Measurements from ENCODE around the gene NUMBL.

NUMBL gene

DNA sequence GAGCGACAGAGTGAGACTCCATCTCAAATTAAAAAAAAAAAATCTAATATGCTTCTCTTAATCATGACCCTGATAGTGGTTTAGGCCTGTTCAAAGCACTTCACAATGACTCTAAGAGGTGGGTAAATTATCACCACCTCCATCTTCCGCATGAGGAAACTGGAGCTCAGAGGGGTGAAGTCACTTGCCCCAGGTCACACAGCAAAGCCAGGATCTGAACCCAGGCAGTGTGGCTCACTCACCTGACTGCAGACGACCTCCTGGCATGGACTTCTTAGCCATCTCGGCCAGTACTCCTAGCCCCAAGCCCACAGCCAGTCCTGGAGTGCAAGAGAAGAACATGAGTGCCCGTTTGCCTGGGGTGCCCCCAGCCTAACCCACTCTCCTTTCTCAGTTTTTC, 19.4 kb upstream of the NUMBL start:
- no peaks in the 10 kb centered on the region for H3K9me3 ChIP-seq (ENCODE audit: severe bottlenecking)
- peaks cover 31% of the 10 kb centered on the region for H3K36me3 ChIP-seq
- no peak overlapping the region for H3K4me3 ChIP-seq (ENCODE audit: low read depth, low read length)
- TF ChIP-seq, protein P1, sequence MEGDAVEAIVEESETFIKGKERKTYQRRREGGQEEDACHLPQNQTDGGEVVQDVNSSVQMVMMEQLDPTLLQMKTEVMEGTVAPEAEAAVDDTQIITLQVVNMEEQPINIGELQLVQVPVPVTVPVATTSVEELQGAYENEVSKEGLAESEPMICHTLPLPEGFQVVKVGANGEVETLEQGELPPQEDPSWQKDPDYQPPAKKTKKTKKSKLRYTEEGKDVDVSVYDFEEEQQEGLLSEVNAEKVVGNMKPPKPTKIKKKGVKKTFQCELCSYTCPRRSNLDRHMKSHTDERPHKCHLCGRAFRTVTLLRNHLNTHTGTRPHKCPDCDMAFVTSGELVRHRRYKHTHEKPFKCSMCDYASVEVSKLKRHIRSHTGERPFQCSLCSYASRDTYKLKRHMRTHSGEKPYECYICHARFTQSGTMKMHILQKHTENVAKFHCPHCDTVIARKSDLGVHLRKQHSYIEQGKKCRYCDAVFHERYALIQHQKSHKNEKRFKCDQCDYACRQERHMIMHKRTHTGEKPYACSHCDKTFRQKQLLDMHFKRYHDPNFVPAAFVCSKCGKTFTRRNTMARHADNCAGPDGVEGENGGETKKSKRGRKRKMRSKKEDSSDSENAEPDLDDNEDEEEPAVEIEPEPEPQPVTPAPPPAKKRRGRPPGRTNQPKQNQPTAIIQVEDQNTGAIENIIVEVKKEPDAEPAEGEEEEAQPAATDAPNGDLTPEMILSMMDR (IDR thresholded peaks at IDR 0.05; ENCODE audit: low read depth, low read length) = no peak
- DNase-seq = no peak
- H3K27me3 ChIP-seq (ENCODE audit: insufficient read depth, low read depth, severe bottlenecking) = no peaks in the 10 kb centered on the region
- no peak overlapping the region for H3K27ac ChIP-seq

DNA sequence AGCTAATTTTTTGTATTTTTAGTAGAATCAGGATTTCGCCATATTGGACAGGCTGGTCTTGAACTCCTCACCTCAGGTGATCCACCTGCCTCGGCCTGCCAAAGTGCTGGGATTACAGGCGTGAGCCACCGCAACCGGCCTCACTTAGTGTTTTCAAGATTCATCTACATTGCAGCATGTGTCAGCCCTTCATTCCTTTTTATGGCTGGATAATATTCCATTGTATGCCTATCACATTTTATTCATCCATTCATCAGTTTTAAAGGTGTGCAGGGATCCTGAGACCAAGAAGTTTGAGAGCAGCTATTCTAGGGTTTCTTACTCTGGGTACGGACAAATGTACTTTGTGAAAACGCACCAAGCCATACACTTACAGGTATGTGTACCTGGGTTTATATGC, 17.2 kb upstream of the NUMBL start:
- H3K4me3 ChIP-seq (ENCODE audit: low read depth, low read length) = no peak overlapping the region
- H3K27me3 ChIP-seq (ENCODE audit: insufficient read depth, low read depth, severe bottlenecking) = no peaks in the 10 kb centered on the region
- H3K36me3 ChIP-seq = peaks cover 36% of the 10 kb centered on the region
- no peak for DNase-seq
- no peak overlapping the region for H3K27ac ChIP-seq
- H3K9me3 ChIP-seq (ENCODE audit: severe bottlenecking) = no peaks in the 10 kb centered on the region
- TF ChIP-seq, protein P1 (IDR thresholded peaks at IDR 0.05; ENCODE audit: low read depth, low read length) = no peak

DNA sequence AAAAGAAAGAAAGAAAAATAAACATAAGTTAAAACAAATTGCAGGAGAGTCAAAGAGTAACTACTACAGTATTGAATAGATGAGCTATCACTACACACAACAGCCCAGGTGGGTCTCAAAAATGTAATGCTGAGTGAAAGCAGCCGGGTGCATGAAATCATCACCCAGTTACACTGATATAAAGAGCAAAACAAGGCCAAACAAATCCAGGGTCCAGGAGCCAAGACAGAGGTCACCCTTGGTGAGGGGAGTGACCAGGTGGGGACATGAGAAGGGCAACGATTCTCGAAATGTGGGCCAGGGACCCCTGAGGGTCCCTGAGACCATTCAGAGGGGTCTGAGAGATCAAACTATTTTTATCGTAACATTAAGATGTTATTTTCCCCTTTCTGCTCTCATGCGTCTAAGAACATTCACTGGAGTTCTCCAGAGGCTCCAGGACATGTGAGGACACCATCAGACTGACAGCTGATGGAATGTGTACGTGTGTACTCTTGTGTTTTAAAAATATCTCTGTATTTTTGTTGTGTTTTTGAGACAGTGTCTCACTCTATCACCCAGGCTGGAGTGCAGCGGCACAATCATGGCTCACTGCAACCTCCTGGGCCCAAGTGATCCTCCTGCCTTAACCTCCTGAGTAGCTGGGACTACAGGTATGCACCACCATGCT, 15.6 kb upstream of the NUMBL start:
- Histone ChIP-seq H3K36me3 (peaks cover 42% of the 10 kb centered on the region), H3K27ac (no peak overlapping the region), H3K4me3 (ENCODE audit: low read depth, low read length) (no peak overlapping the region), H3K9me3 (ENCODE audit: severe bottlenecking) (no peaks in the 10 kb centered on the region), H3K27me3 (ENCODE audit: insufficient read depth, low read depth, severe bottlenecking) (no peaks in the 10 kb centered on the region)
- no peak for DNase-seq
- TF ChIP-seq, protein P1 (IDR thresholded peaks at IDR 0.05; ENCODE audit: low read depth, low read length) = no peak

DNA sequence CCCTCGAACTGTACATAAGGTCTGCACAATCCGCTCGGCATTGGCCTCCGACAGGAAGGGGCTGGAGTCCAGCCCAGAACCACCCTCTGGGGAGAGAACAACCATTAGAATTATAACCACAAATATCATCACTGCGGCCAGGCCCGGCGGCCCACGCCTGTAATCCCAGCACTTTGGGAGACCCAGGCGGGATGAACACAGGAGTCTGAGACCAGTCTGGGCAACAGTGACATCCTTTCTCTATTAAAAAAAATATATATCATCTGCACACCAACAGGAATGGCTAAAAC, 14.9 kb upstream of the NUMBL start:
- peaks cover 40% of the 10 kb centered on the region for H3K36me3 ChIP-seq
- no peak for DNase-seq
- TF ChIP-seq, protein P1 (IDR thresholded peaks at IDR 0.05; ENCODE audit: low read depth, low read length) = no peak
- H3K27ac ChIP-seq = no peak overlapping the region
- H3K9me3 ChIP-seq (ENCODE audit: severe bottlenecking) = no peaks in the 10 kb centered on the region
- no peak overlapping the region for H3K4me3 ChIP-seq (ENCODE audit: low read depth, low read length)
- no peaks in the 10 kb centered on the region for H3K27me3 ChIP-seq (ENCODE audit: insufficient read depth, low read depth, severe bottlenecking)

DNA sequence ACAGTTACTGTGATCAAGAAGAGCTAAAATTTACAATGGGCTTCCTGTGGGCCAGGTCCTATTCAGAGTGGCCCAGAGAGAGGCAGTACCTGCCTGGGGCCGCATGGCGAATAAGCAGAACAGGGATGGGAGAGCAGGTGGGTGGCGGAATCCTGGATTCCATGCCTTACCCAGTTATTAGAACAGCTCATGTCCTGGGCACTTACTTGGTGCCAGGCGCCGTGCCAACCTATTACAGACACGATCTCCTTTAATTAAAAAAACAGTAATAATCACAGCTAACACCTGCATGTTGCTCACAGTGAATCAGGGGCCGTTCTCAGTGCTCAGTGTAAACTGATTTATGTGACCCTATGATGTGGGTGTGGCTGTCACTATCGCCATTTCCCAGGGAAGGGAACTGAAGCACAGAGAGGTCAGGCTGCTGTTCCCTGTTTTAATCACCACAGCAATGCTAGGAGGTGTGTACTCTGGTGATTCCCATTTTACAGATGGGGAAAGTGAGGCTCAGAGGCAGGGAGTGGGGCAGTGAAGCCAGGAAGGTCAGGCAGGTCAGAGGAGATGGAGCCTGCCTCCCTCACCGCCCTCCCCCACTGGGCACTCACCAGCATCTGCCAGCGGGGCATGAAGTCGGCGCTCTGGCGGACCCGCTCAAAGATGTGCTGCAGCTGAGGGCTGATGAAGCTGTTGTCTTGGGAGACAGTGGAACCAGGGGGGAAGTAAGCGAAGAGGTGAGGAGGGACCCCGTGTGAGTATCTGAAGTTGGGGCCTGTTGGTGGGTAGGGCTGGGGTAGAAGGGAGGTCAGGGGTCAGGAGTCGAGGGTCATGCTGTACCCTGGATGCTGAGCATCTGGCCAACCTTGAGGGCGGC, 14.3 kb upstream of the NUMBL start:
- Histone ChIP-seq H3K4me3 (ENCODE audit: low read depth, low read length) (no peak overlapping the region), H3K27ac (no peak overlapping the region), H3K9me3 (ENCODE audit: severe bottlenecking) (no peaks in the 10 kb centered on the region), H3K27me3 (ENCODE audit: insufficient read depth, low read depth, severe bottlenecking) (no peaks in the 10 kb centered on the region), H3K36me3 (peaks cover 34% of the 10 kb centered on the region)
- no peak for DNase-seq
- TF ChIP-seq, protein P1 (IDR thresholded peaks at IDR 0.05; ENCODE audit: low read depth, low read length) = no peak
